ENCODE measurements around the gene STAP2.

STAP2 gene

GRCh38 chr19:4361152-4362046, 22.8 kb upstream of the STAP2 start:
- Histone ChIP-seq H3K36me3 (ENCODE audit: control insufficient read depth, insufficient read depth, low read length) (peaks cover 80% of the 10 kb centered on the region), H3K27ac (ENCODE audit: low read depth, low read length) (peak overlapping the region; percentile 75; the same call in 1 of the 2 replicates), H3K9me3 (ENCODE audit: control insufficient read depth, insufficient read depth, low read depth, low read length) (no peaks in the 10 kb centered on the region), H3K4me1 (ENCODE audit: control insufficient read depth, insufficient read depth, low read length) (peaks cover 20% of the 10 kb centered on the region), H3K4me3 (ENCODE audit: low read depth, low read length) (no peak overlapping the region), H3K9ac (ENCODE audit: low read length) (peak overlapping the region; percentile 22), H3K27me3 (ENCODE audit: control insufficient read depth, insufficient read depth, low read length) (no peaks in the 10 kb centered on the region)

GRCh38 chr19:4360641-4361151, 22.1 kb upstream of the STAP2 start:
- peaks cover 20% of the 10 kb centered on the region for H3K4me1 ChIP-seq (ENCODE audit: control insufficient read depth, insufficient read depth, low read length)
- H3K27me3 ChIP-seq (ENCODE audit: control insufficient read depth, insufficient read depth, low read length), result no peaks in the 10 kb centered on the region
- H3K36me3 ChIP-seq (ENCODE audit: control insufficient read depth, insufficient read depth, low read length), result peaks cover 73% of the 10 kb centered on the region
- no peak overlapping the region for H3K4me3 ChIP-seq (ENCODE audit: low read depth, low read length)
- H3K9ac ChIP-seq (ENCODE audit: low read length), result peak overlapping the region; percentile 22
- no peaks in the 10 kb centered on the region for H3K9me3 ChIP-seq (ENCODE audit: control insufficient read depth, insufficient read depth, low read depth, low read length)
- peak overlapping the region; percentile 75; the same call in 1 of the 2 replicates for H3K27ac ChIP-seq (ENCODE audit: low read depth, low read length)

DNA sequence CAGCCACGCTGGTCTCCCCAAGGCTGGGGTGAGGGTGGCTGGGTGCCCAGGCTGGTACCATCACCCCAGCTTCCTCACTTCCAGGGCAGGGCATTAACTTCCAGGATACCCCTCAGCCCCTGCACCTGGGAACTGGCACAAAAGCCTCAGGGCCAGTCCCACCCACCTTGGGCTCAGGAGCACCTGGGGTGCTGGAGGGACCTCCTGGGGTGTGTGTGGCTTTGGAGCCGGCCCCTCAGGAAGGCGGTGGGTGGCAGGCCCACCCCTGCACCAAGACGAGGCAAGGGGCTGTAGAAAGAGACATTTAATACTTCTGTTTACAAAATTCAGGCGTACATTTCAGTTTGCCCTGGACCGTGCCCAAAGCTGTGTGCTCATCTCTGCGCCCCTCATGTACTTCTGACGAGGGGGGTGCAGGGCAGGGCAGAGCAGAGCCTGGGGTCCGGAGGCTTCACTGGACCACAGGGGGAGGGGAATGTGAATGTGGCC, 21.5 kb upstream of the STAP2 start:
- Histone ChIP-seq H3K27ac (ENCODE audit: low read depth, low read length) (peak overlapping the region; percentile 28; the same call in 1 of the 2 replicates), H3K27me3 (ENCODE audit: control insufficient read depth, insufficient read depth, low read length) (no peaks in the 10 kb centered on the region), H3K9ac (ENCODE audit: low read length) (peak overlapping the region; percentile 2), H3K4me3 (ENCODE audit: low read depth, low read length) (no peak overlapping the region), H3K4me1 (ENCODE audit: control insufficient read depth, insufficient read depth, low read length) (peaks cover 20% of the 10 kb centered on the region), H3K36me3 (ENCODE audit: control insufficient read depth, insufficient read depth, low read length) (peaks cover 67% of the 10 kb centered on the region), H3K9me3 (ENCODE audit: control insufficient read depth, insufficient read depth, low read depth, low read length) (no peaks in the 10 kb centered on the region)

DNA sequence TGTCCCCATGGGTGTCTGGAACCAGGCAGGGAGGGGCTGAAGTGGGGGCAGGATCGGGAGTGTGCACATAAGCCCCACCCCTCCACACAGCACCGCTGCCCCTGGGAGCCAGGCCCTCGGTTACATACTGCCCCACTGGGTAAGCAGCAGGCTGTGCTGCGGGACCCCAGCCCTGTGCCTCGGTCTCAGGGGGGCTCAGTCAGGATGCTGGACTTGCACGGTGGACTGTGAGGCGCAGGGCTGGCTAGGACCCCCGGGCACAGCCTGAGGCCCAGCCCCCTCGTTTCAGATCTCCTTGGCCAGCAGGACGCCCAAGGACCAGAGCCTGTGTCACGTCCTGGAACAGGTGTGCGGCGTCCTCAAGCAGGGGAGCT, 21.0 kb upstream of the STAP2 start:
- Histone ChIP-seq H3K4me1 (ENCODE audit: control insufficient read depth, insufficient read depth, low read length) (peaks cover 20% of the 10 kb centered on the region), H3K36me3 (ENCODE audit: control insufficient read depth, insufficient read depth, low read length) (peaks cover 67% of the 10 kb centered on the region), H3K9ac (ENCODE audit: low read length) (no peak overlapping the region), H3K27me3 (ENCODE audit: control insufficient read depth, insufficient read depth, low read length) (no peaks in the 10 kb centered on the region), H3K9me3 (ENCODE audit: control insufficient read depth, insufficient read depth, low read depth, low read length) (no peaks in the 10 kb centered on the region), H3K27ac (ENCODE audit: low read depth, low read length) (no peak overlapping the region; the same call in 1 of the 2 replicates), H3K4me3 (ENCODE audit: low read depth, low read length) (no peak overlapping the region)

- H3K9ac ChIP-seq (ENCODE audit: low read length), result no peak overlapping the region
- H3K27ac ChIP-seq (ENCODE audit: low read depth, low read length), result no peak overlapping the region
- no peak overlapping the region for H3K4me3 ChIP-seq (ENCODE audit: low read depth, low read length)
- H3K4me1 ChIP-seq (ENCODE audit: control insufficient read depth, insufficient read depth, low read length), result peaks cover 20% of the 10 kb centered on the region
- H3K9me3 ChIP-seq (ENCODE audit: control insufficient read depth, insufficient read depth, low read depth, low read length), result no peaks in the 10 kb centered on the region
- no peaks in the 10 kb centered on the region for H3K27me3 ChIP-seq (ENCODE audit: control insufficient read depth, insufficient read depth, low read length)
- H3K36me3 ChIP-seq (ENCODE audit: control insufficient read depth, insufficient read depth, low read length), result peaks cover 69% of the 10 kb centered on the region
Measured at GRCh38 chr19:4358709-4359626, 20.3 kb upstream of the STAP2 start.

DNA sequence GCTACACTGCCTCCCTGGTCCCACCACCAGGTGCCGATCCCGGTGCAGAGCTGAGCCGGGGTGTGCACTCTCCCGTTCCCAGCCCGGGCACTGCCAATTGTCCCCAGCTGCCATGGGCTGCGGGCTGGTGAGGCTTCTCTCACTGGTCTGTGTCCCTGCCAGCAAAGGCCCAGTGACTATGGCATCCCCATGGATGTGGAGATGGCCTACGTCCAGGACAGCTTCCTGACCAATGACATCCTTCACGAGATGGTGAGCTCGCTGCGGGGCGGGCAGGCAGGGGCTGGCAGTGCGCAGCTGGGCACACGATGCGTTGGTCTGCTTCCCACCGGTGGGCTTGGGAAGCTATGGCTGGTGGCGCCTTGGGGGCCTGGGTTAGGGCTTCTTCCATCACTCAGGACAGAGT, 19.3 kb upstream of the STAP2 start:
- Histone ChIP-seq H3K9me3 (ENCODE audit: control insufficient read depth, insufficient read depth, low read depth, low read length) (no peaks in the 10 kb centered on the region), H3K27ac (ENCODE audit: low read depth, low read length) (no peak overlapping the region), H3K4me1 (ENCODE audit: control insufficient read depth, insufficient read depth, low read length) (peaks cover 20% of the 10 kb centered on the region), H3K4me3 (ENCODE audit: low read depth, low read length) (no peak overlapping the region), H3K9ac (ENCODE audit: low read length) (no peak overlapping the region), H3K27me3 (ENCODE audit: control insufficient read depth, insufficient read depth, low read length) (no peaks in the 10 kb centered on the region), H3K36me3 (ENCODE audit: control insufficient read depth, insufficient read depth, low read length) (peaks cover 61% of the 10 kb centered on the region)

DNA sequence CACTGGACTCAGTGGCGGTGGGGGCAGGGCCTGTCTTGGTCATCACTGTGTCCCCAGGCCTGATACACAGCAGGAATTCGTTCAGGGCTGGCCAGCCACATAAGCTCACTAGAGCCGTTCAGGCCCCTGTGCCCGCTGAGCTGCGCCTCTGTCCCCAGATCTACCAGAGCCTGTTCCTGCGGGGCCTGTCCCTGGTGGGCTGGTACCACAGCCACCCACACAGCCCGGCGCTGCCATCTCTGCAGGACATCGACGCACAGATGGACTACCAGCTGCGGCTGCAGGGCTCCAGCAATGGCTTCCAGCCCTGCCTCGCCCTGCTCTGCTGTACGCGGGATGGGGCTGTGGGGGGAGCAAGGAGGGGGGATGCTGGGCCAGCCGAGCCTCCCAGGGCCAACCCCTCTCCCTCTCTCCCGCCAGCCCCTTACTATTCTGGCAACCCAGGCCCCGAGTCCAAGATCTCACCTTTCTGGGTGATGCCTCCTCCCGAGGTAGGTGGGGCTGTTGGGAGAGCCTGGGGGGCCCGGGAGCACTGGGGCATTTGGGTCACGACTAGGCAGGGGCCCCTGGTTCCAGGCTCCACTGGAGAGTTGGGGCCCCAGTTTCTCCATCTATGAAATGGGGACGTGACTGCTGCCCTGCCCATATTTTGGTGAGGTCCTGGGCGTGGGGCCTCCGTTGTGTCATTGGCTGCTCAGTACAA, 18.6 kb upstream of the STAP2 start:
- Histone ChIP-seq H3K36me3 (ENCODE audit: control insufficient read depth, insufficient read depth, low read length) (peaks cover 54% of the 10 kb centered on the region), H3K27me3 (ENCODE audit: control insufficient read depth, insufficient read depth, low read length) (no peaks in the 10 kb centered on the region), H3K4me3 (ENCODE audit: low read depth, low read length) (no peak overlapping the region), H3K9me3 (ENCODE audit: control insufficient read depth, insufficient read depth, low read depth, low read length) (no peaks in the 10 kb centered on the region), H3K4me1 (ENCODE audit: control insufficient read depth, insufficient read depth, low read length) (peaks cover 15% of the 10 kb centered on the region), H3K9ac (ENCODE audit: low read length) (no peak overlapping the region), H3K27ac (ENCODE audit: low read depth, low read length) (no peak overlapping the region)

GRCh38 chr19:4354897-4355296, 16.3 kb upstream of the STAP2 start:
- Histone ChIP-seq H3K9ac (ENCODE audit: low read length) (no peak overlapping the region), H3K4me3 (ENCODE audit: low read depth, low read length) (no peak overlapping the region), H3K4me1 (ENCODE audit: control insufficient read depth, insufficient read depth, low read length) (no peaks in the 10 kb centered on the region), H3K27ac (ENCODE audit: low read depth, low read length) (no peak overlapping the region), H3K9me3 (ENCODE audit: control insufficient read depth, insufficient read depth, low read depth, low read length) (no peaks in the 10 kb centered on the region), H3K36me3 (ENCODE audit: control insufficient read depth, insufficient read depth, low read length) (peaks cover 40% of the 10 kb centered on the region), H3K27me3 (ENCODE audit: control insufficient read depth, insufficient read depth, low read length) (no peaks in the 10 kb centered on the region)

- Histone ChIP-seq H3K27ac (ENCODE audit: low read depth, low read length) (no peak overlapping the region), H3K4me1 (ENCODE audit: control insufficient read depth, insufficient read depth, low read length) (no peaks in the 10 kb centered on the region), H3K4me3 (ENCODE audit: low read depth, low read length) (no peak overlapping the region), H3K9me3 (ENCODE audit: control insufficient read depth, insufficient read depth, low read depth, low read length) (no peaks in the 10 kb centered on the region), H3K27me3 (ENCODE audit: control insufficient read depth, insufficient read depth, low read length) (no peaks in the 10 kb centered on the region), H3K9ac (ENCODE audit: low read length) (no peak overlapping the region), H3K36me3 (ENCODE audit: control insufficient read depth, insufficient read depth, low read length) (peaks cover 36% of the 10 kb centered on the region)
Measured at GRCh38 chr19:4354282-4354681, 15.7 kb upstream of the STAP2 start.

- Histone ChIP-seq H3K27ac (ENCODE audit: low read depth, low read length) (no peak overlapping the region), H3K27me3 (ENCODE audit: control insufficient read depth, insufficient read depth, low read length) (no peaks in the 10 kb centered on the region), H3K4me3 (ENCODE audit: low read depth, low read length) (no peak overlapping the region), H3K9ac (ENCODE audit: low read length) (no peak overlapping the region), H3K36me3 (ENCODE audit: control insufficient read depth, insufficient read depth, low read length) (peaks cover 29% of the 10 kb centered on the region), H3K4me1 (ENCODE audit: control insufficient read depth, insufficient read depth, low read length) (no peaks in the 10 kb centered on the region), H3K9me3 (ENCODE audit: control insufficient read depth, insufficient read depth, low read depth, low read length) (no peaks in the 10 kb centered on the region)
Measured at GRCh38 chr19:4352701-4353121, 14.1 kb upstream of the STAP2 start.
